BLaER1 treated with 17β-estradiol and CSF1 and Interleukin-3, amounts not matched to agents 10 nM and 100 nM (cell line): Measurements from ENCODE around the gene BID.

Experiments used
- H3K27ac ChIP-seq, 11 experiments: shearing (Covaris generic); formaldehyde crosslinking; 2 replicates each; pipeline ENCODE4 v1.8.1; 2022
- H3K27me3 ChIP-seq, 11 experiments: shearing (Covaris generic); formaldehyde crosslinking; 2 replicates each; pipeline ENCODE4 v1.8.1; 2022
- H3K36me3 ChIP-seq, 11 experiments: shearing (Covaris generic); formaldehyde crosslinking; 2 replicates each; pipeline ENCODE4 v1.8.1; 2022
- H3K4me1 ChIP-seq, 10 experiments: shearing (Covaris generic); formaldehyde crosslinking; 2 replicates each; pipeline ENCODE4 v1.8.1; 2022
- H3K4me2 ChIP-seq, 11 experiments: shearing (Covaris generic); formaldehyde crosslinking; 2 replicates each; pipeline ENCODE4 v1.8.1; 2022
- H3K4me3 ChIP-seq, 10 experiments: shearing (Covaris generic); formaldehyde crosslinking; 2 replicates each; pipeline ENCODE4 v1.8.1; 2022
- H3K9ac ChIP-seq, 11 experiments: shearing (Covaris generic); formaldehyde crosslinking; 2 replicates each; pipeline ENCODE4 v1.8.1; 2022
- H3K9me3 ChIP-seq, 11 experiments: shearing (Covaris generic); formaldehyde crosslinking; replicated peaks in 1 of 11; 2 replicates each; pipeline ENCODE4 v1.8.1; 2022
- H4K20me1 ChIP-seq, 11 experiments: shearing (Covaris generic); formaldehyde crosslinking; 2 replicates each; pipeline ENCODE4 v1.8.1; 2022
- Cebpa-rat ChIP-seq, 11 experiments: shearing (Covaris generic); IDR thresholded peaks; 2 replicates each; pipeline ENCODE4 v1.8.1; 2022

Gene BID

DNA sequence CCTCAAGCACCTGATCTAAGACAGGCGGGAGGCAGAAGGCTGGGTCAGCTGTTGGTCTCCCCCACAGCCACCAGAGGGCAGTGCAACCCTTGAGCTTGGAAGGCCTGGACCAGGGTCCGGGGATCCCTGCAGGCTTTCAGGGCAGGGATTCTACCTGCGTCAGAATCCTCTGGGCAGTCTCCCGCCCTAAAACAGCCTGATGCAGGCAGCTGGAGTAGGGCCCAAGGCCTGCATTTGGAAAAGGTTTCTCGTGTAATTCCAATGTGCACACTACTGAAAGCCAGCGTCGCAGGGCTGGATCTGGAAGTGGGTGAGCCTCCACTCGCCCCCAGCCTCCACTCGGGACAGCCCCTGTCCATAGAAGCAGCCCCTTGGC lies 31.8 kb downstream of the BID start:
- H3K36me3 ChIP-seq: peaks cover 48 to 88% (median 73%) of the 10 kb centered on the region in 11 experiments
- H3K4me3 ChIP-seq: no peak overlapping the region
- no peak overlapping the region for H3K27ac ChIP-seq
- no peaks in the 10 kb centered on the region for H3K27me3 ChIP-seq
- H3K4me2 ChIP-seq: no peak overlapping the region
- no peaks in the 10 kb centered on the region for H3K9me3 ChIP-seq
- H4K20me1 ChIP-seq: peaks cover 42 to 98% (median 82%) of the 10 kb centered on the region in 11 experiments
- H3K4me1 ChIP-seq: peaks cover 0 to 43% (median 35%) of the 10 kb centered on the region in 10 experiments; a peak in 14 of 20 replicates
- H3K9ac ChIP-seq: no peak overlapping the region; a peak in 1 of 22 replicates
- TF ChIP-seq Cebpa-rat (IDR thresholded peaks at IDR 0.05): no peak

GRCh38 chr22:17741866-17742526 lies 32.3 kb downstream of the BID start:
- TF ChIP-seq Cebpa-rat (IDR thresholded peaks at IDR 0.05): no peak
- Histone ChIP-seq H3K9me3 (no peaks in the 10 kb centered on the region), H3K9ac (no peak overlapping the region), H3K4me3 (no peak overlapping the region), H3K27me3 (no peaks in the 10 kb centered on the region), H3K4me1 (peaks cover 0 to 40% (median 33%) of the 10 kb centered on the region in 10 experiments; a peak in 14 of 20 replicates), H4K20me1 (peaks cover 42 to 98% (median 79%) of the 10 kb centered on the region in 11 experiments), H3K4me2 (no peak overlapping the region), H3K27ac (no peak overlapping the region), H3K36me3 (peaks cover 54 to 88% (median 76%) of the 10 kb centered on the region in 11 experiments)

DNA sequence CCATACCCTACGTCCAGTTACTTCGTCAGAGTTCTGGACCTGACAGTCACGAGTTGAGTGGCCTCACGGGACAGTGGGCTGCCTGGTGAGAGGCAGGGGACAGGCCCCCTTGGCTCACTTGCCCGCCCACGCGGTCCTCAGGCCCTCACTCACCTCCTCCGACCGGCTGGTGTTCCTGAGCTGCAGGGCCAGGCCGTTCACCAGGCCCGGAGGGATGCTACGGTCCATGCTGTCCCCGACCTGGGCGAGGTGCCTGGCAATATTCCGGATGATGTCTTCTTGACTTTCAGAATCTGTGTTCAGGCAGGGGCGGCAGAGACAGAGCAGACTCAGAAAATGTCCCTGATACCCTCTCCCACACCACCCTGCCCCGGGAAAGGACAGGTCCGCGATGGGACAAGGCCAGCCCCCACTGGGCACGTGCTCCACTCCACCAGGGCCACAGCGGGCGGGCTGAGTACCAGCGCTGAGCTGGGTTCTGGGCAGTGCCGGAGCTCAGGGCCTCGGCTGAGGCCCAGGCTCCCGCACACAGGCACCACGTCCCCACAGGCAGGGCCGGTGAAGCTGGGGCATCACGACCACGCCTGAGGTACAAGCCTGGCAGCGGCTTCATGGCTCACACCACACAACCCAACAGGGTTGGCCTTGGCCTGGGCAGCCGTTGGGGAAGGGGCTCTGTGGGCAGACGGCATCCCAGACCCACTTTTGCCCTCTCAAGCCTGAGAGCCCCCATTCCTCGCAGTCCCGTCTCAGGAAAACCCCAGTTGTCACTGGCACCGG lies 34.9 kb downstream of the BID start:
- Histone ChIP-seq H3K9ac (no peak overlapping the region), H3K36me3 (peaks cover 78 to 97% (median 93%) of the 10 kb centered on the region in 11 experiments), H3K4me3 (no peak overlapping the region), H3K27me3 (no peaks in the 10 kb centered on the region), H3K4me2 (no peak overlapping the region), H4K20me1 (peaks cover 30 to 98% (median 64%) of the 10 kb centered on the region in 11 experiments; a peak in 21 of 22 replicates), H3K9me3 (no peaks in the 10 kb centered on the region), H3K27ac (no peak overlapping the region), H3K4me1 (peaks cover 13 to 27% (median 23%) of the 10 kb centered on the region in 10 experiments)
- TF ChIP-seq Cebpa-rat (IDR thresholded peaks at IDR 0.05): no peak

GRCh38 chr22:17738386-17739128 lies 35.7 kb downstream of the BID start:
- H3K9me3 ChIP-seq: no peaks in the 10 kb centered on the region
- H3K36me3 ChIP-seq: peaks cover 78 to 97% (median 91%) of the 10 kb centered on the region in 11 experiments
- no peak overlapping the region for H3K4me2 ChIP-seq
- peaks cover 20 to 29% (median 25%) of the 10 kb centered on the region in 10 experiments for H3K4me1 ChIP-seq
- TF ChIP-seq Cebpa-rat (IDR thresholded peaks at IDR 0.05): no peak
- peaks cover 27 to 97% (median 59%) of the 10 kb centered on the region in 11 experiments; a peak in 21 of 22 replicates for H4K20me1 ChIP-seq
- H3K27ac ChIP-seq: no peak overlapping the region
- no peak overlapping the region for H3K4me3 ChIP-seq
- no peak overlapping the region for H3K9ac ChIP-seq
- no peaks in the 10 kb centered on the region for H3K27me3 ChIP-seq

GRCh38 chr22:17734187-17734586 lies 40.1 kb downstream of the BID start:
- Histone ChIP-seq H3K9ac (peak overlapping the region in 4 of 11 experiments; percentile 1 to 29 (median 24); a peak in 4 of 22 replicates), H3K4me3 (no peak overlapping the region), H3K4me2 (peak overlapping the region; percentile 45 to 79 (median 66)), H3K4me1 (peaks cover 20 to 32% (median 27%) of the 10 kb centered on the region in 10 experiments), H3K27ac (peak overlapping the region in 7 of 11 experiments; percentile 1 to 56 (median 24); a peak in 9 of 22 replicates), H3K36me3 (peaks cover 91 to 100% (median 96%) of the 10 kb centered on the region in 11 experiments), H3K9me3 (no peaks in the 10 kb centered on the region), H4K20me1 (peaks cover 0 to 78% (median 26%) of the 10 kb centered on the region in 11 experiments; a peak in 17 of 22 replicates), H3K27me3 (no peaks in the 10 kb centered on the region)
- TF ChIP-seq Cebpa-rat (IDR thresholded peaks at IDR 0.05): no peak

GRCh38 chr22:17733466-17733865 lies 40.8 kb downstream of the BID start:
- peak overlapping the region in 10 of 11 experiments; percentile 45 to 79 (median 66); a peak in 20 of 22 replicates for H3K4me2 ChIP-seq
- H4K20me1 ChIP-seq: peaks cover 0 to 78% (median 20%) of the 10 kb centered on the region in 11 experiments; a peak in 16 of 22 replicates
- no peak overlapping the region for H3K4me3 ChIP-seq
- H3K27ac ChIP-seq: peak overlapping the region in 4 of 11 experiments; percentile 24 to 56 (median 39); a peak in 7 of 22 replicates
- peak overlapping the region in 1 of 11 experiments; percentile 18; a peak in 1 of 22 replicates for H3K9ac ChIP-seq
- H3K27me3 ChIP-seq: no peaks in the 10 kb centered on the region
- peaks cover 86 to 100% (median 92%) of the 10 kb centered on the region in 11 experiments for H3K36me3 ChIP-seq
- no peaks in the 10 kb centered on the region for H3K9me3 ChIP-seq
- H3K4me1 ChIP-seq: peaks cover 20 to 32% (median 27%) of the 10 kb centered on the region in 10 experiments
- TF ChIP-seq Cebpa-rat (IDR thresholded peaks at IDR 0.05): no peak

GRCh38 chr22:17732251-17732854 lies 41.9 kb downstream of the BID start:
- Histone ChIP-seq H4K20me1 (peaks cover 3 to 78% (median 30%) of the 10 kb centered on the region in 11 experiments; a peak in 17 of 22 replicates), H3K4me2 (no peak overlapping the region), H3K27me3 (no peaks in the 10 kb centered on the region), H3K36me3 (peaks cover 86 to 100% (median 92%) of the 10 kb centered on the region in 11 experiments), H3K9ac (no peak overlapping the region), H3K27ac (no peak overlapping the region), H3K4me1 (peaks cover 20 to 40% (median 35%) of the 10 kb centered on the region in 10 experiments), H3K9me3 (no peaks in the 10 kb centered on the region), H3K4me3 (no peak overlapping the region)
- no peak for TF ChIP-seq Cebpa-rat (IDR thresholded peaks at IDR 0.05)

- Histone ChIP-seq H3K9ac (no peak overlapping the region), H3K4me3 (no peak overlapping the region), H3K36me3 (peaks cover 60 to 78% (median 70%) of the 10 kb centered on the region in 11 experiments), H4K20me1 (peaks cover 3 to 73% (median 35%) of the 10 kb centered on the region in 11 experiments; a peak in 16 of 22 replicates), H3K27ac (no peak overlapping the region), H3K4me2 (no peak overlapping the region), H3K4me1 (peaks cover 29 to 55% (median 51%) of the 10 kb centered on the region in 10 experiments), H3K27me3 (no peaks in the 10 kb centered on the region), H3K9me3 (no peaks in the 10 kb centered on the region)
- TF ChIP-seq Cebpa-rat (IDR thresholded peaks at IDR 0.05): no peak
Measured at GRCh38 chr22:17729561-17729960, 44.7 kb downstream of the BID start.
